HG03135 (cell line): ENCODE results near the gene GATC.
A peak's percentile ranks its signal among the peaks of the same experiment; 100 is the strongest.
"Not testable (repeated sequence)": the region's sequence is repeated elsewhere in the genome, so short reads cannot be mapped to it uniquely, and the experiment has no call there.

ENCODE experiments used
- ATAC-seq: cut with Tn5 transposase; IDR thresholded peaks from one replicate; pipeline ENCODE4 v1.9.1; 2021; ENCODE audit warnings: mild to moderate bottlenecking, moderate library complexity; ENCODE audit not compliant: unreplicated experiment

Gene GATC

GRCh38 chr12:120468821-120469449 is 22.7 kb downstream of the GATC start:
- ATAC-seq, result peak; percentile 23

- ATAC-seq, result peak; percentile 70
Measured at GRCh38 chr12:120469450-120470149, 23.4 kb downstream of the GATC start, which contains the start of gene SRSF9. Gene SRSF9, minus strand, starts transcription at chr12:120469748. Its CDS starts 139 bp downstream, at chr12:120469609.

- ATAC-seq, result no peak
Measured at GRCh38 chr12:120470150-120470784, 24.0 kb downstream of the GATC start.

GRCh38 chr12:120472521-120472920 is 26.3 kb downstream of the GATC start:
- no peak for ATAC-seq

- ATAC-seq, result no peak
Measured at GRCh38 chr12:120473807-120474615, 27.8 kb downstream of the GATC start.

- ATAC-seq, result no peak
Measured at GRCh38 chr12:120474616-120474960, 28.3 kb downstream of the GATC start.

GRCh38 chr12:120475643-120476042 is 29.4 kb downstream of the GATC start:
- ATAC-seq, result no peak

GRCh38 chr12:120479458-120479857 is 33.2 kb downstream of the GATC start:
- ATAC-seq, result no peak

- no peak for ATAC-seq
Measured at GRCh38 chr12:120480211-120480610, 34.0 kb downstream of the GATC start.

GRCh38 chr12:120481022-120481767 is 35.0 kb downstream of the GATC start:
- ATAC-seq, result no peak

- no peak for ATAC-seq
Measured at GRCh38 chr12:120483621-120484020, 37.4 kb downstream of the GATC start.

- ATAC-seq, result no peak
Measured at GRCh38 chr12:120485961-120486881, 40.0 kb downstream of the GATC start.

GRCh38 chr12:120487552-120487951 is 41.3 kb downstream of the GATC start:
- ATAC-seq, result not testable (repeated sequence)

- ATAC-seq, result no peak
Measured at GRCh38 chr12:120488057-120488640, 41.9 kb downstream of the GATC start.

GRCh38 chr12:120489018-120489417 is 42.8 kb downstream of the GATC start:
- no peak for ATAC-seq

GRCh38 chr12:120490325-120490724 is 44.1 kb downstream of the GATC start:
- ATAC-seq, result no peak

- ATAC-seq, result no peak
Measured at GRCh38 chr12:120490833-120491512, 44.7 kb downstream of the GATC start.

GRCh38 chr12:120495186-120495730 is 49.0 kb downstream of the GATC start:
- ATAC-seq, result peak; percentile 5
